IPS-20b (cell line): ENCODE data around the gene PTRH2.

Experiments used
- H3K27ac ChIP-seq: one replicate; pipeline ENCODE4 v1.5.1; 2013; ENCODE audit warnings: low read length
- H3K27me3 ChIP-seq: 2 replicates; pipeline ENCODE4 v1.6.1; 2013; ENCODE audit warnings: mild to moderate bottlenecking, low read length, inconsistent platforms; ENCODE audit not compliant: insufficient read depth
- H3K36me3 ChIP-seq: 2 replicates; pipeline ENCODE4 v1.6.1; 2013; ENCODE audit warnings: low read depth, mild to moderate bottlenecking, inconsistent platforms, low read length, moderate library complexity; ENCODE audit not compliant: insufficient read depth
- H3K4me1 ChIP-seq: 2 replicates; pipeline ENCODE4 v1.6.1; 2013; ENCODE audit warnings: mild to moderate bottlenecking, control low read depth, inconsistent platforms, low read length, moderate library complexity; ENCODE audit not compliant: insufficient read depth
- H3K4me3 ChIP-seq: 2 replicates; pipeline ENCODE4 v1.5.1; 2013; ENCODE audit warnings: mild to moderate bottlenecking, low read length, inconsistent platforms
- H3K9ac ChIP-seq: 2 replicates; pipeline ENCODE4 v1.6.1; 2013; ENCODE audit warnings: low read depth, mild to moderate bottlenecking, inconsistent platforms, low read length, moderate library complexity
- H3K9me3 ChIP-seq: 2 replicates; pipeline ENCODE4 v1.6.1; 2013; ENCODE audit warnings: mild to moderate bottlenecking, low read depth, low read length, inconsistent platforms; ENCODE audit not compliant: insufficient read depth

Gene PTRH2

GRCh38 chr17:59714255-59714654, 7.0 kb upstream of the PTRH2 start:
- no peak overlapping the region for H3K27ac ChIP-seq

GRCh38 chr17:59712862-59713261, 5.6 kb upstream of the PTRH2 start:
- peaks cover 6% of the 10 kb centered on the region; the same call in 1 of the 2 replicates for H3K4me1 ChIP-seq
- no peak overlapping the region for H3K4me3 ChIP-seq
- H3K27me3 ChIP-seq = no peaks in the 10 kb centered on the region
- no peak overlapping the region for H3K9ac ChIP-seq
- H3K27ac ChIP-seq = no peak overlapping the region
- H3K9me3 ChIP-seq = no peaks in the 10 kb centered on the region
- no peaks in the 10 kb centered on the region for H3K36me3 ChIP-seq

More at GRCh38 chr17:59714255-59714654, 7.0 kb upstream of the PTRH2 start:
- Histone ChIP-seq H3K27me3 (no peaks in the 10 kb centered on the region), H3K36me3 (no peaks in the 10 kb centered on the region), H3K9ac (no peak overlapping the region), H3K4me3 (no peak overlapping the region), H3K9me3 (no peaks in the 10 kb centered on the region), H3K4me1 (no peaks in the 10 kb centered on the region)

DNA sequence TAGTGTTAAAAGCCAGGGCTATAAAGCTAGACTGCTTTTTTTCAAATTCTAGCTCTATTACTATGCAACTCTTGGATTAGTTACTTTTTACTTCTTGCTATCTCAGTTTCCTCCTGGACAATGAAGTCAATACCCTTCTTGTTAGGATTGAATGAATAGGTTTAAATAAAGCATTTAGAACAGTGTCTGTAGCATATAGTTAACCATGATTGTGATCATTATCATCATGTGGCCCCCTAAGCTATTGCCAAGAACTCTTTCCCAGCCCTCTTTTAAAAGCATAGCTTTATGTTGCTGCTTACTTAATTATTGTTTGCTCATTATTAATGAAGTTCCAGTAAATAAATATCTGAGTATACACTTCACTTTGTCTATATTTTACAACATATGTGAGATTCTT, 4.7 kb upstream of the PTRH2 start:
- Histone ChIP-seq H3K9me3 (no peaks in the 10 kb centered on the region), H3K4me1 (peaks cover 6% of the 10 kb centered on the region; the same call in 1 of the 2 replicates), H3K27ac (no peak overlapping the region), H3K4me3 (no peak overlapping the region), H3K9ac (no peak overlapping the region), H3K36me3 (no peaks in the 10 kb centered on the region), H3K27me3 (no peaks in the 10 kb centered on the region)

DNA sequence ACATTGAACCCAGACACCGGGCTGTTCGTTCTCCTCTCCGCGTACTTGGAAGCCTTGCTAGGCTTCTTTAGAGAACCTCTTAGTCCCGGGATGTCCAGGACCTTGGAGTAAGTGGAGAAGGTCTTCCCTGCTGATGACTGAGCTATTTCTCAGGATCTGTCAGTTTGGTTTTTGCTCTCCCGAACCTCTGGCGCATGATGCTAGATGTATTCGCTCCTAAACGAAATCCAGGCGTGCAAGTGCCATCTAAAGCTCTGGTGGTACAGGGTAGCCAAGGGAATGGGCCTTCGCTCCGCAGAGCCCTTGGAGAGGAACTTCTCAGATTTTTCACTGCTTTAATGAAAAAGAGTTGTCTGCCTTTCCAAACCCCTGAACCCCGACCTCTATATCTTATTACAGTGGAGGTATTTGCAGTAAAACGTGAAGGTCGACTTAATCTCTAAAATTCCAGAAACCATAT, 771 bp upstream of the PTRH2 start:
- H3K27ac ChIP-seq = no peak overlapping the region

GRCh38 chr17:59702304-59702703, 4.9 kb downstream of the PTRH2 start:
- Histone ChIP-seq H3K4me1 (peaks cover 7% of the 10 kb centered on the region), H3K27ac (no peak overlapping the region), H3K9me3 (no peaks in the 10 kb centered on the region), H3K27me3 (no peaks in the 10 kb centered on the region), H3K9ac (no peak overlapping the region), H3K36me3 (peaks cover 67% of the 10 kb centered on the region), H3K4me3 (no peak overlapping the region)

More for the DNA sequence above, 771 bp upstream of the PTRH2 start:
- Histone ChIP-seq H3K4me3 (peak overlapping the region; percentile 86), H3K9me3 (no peaks in the 10 kb centered on the region), H3K4me1 (peaks cover 6% of the 10 kb centered on the region; the same call in 1 of the 2 replicates), H3K9ac (peak overlapping the region; percentile 90), H3K27me3 (no peaks in the 10 kb centered on the region), H3K36me3 (peaks cover 16% of the 10 kb centered on the region)

GRCh38 chr17:59699786-59700185, 7.4 kb downstream of the PTRH2 start:
- no peak overlapping the region for H3K27ac ChIP-seq
- peaks cover 7% of the 10 kb centered on the region for H3K4me1 ChIP-seq
- no peak overlapping the region for H3K4me3 ChIP-seq
- H3K9ac ChIP-seq = no peak overlapping the region
- no peaks in the 10 kb centered on the region for H3K27me3 ChIP-seq
- H3K36me3 ChIP-seq = peaks cover 87% of the 10 kb centered on the region
- no peaks in the 10 kb centered on the region for H3K9me3 ChIP-seq

DNA sequence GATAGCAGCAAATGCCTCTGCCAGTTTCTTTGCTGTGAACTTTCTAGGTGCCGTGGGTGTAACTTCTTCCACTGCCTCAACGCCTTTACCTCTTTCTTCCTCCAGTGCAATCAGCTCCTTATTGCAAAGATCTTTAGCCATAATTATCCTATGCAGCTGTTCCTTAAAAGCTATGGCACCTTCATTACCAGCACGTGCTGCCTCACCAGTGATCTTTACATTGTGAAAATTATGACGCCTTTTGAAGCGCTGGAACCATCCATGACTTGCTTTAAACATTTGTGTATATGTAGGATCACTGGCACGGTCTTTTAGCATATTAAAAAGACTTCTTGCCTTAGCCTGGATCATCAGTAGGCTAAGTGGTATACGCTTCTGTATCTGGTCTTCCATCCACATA, 8.0 kb downstream of the PTRH2 start:
- Histone ChIP-seq H3K4me3 (no peak overlapping the region), H3K4me1 (peaks cover 7% of the 10 kb centered on the region), H3K9ac (no peak overlapping the region), H3K9me3 (no peaks in the 10 kb centered on the region), H3K27ac (no peak overlapping the region), H3K27me3 (no peaks in the 10 kb centered on the region), H3K36me3 (peaks cover 90% of the 10 kb centered on the region)

- Histone ChIP-seq H3K9ac (no peak overlapping the region), H3K27ac (no peak overlapping the region), H3K27me3 (no peaks in the 10 kb centered on the region), H3K36me3 (peaks cover 94% of the 10 kb centered on the region), H3K4me3 (no peak overlapping the region), H3K9me3 (no peaks in the 10 kb centered on the region), H3K4me1 (peaks cover 7% of the 10 kb centered on the region)
These were observed 9.1 kb downstream of the PTRH2 start for GRCh38 chr17:59698143-59698542.

GRCh38 chr17:59696682-59697277, 10.4 kb downstream of the PTRH2 start:
- Histone ChIP-seq H3K27ac (no peak overlapping the region), H3K36me3 (peaks cover 95% of the 10 kb centered on the region)

GRCh38 chr17:59695945-59696681, 11.1 kb downstream of the PTRH2 start:
- Histone ChIP-seq H3K27ac (no peak overlapping the region), H3K4me3 (no peak overlapping the region), H3K4me1 (peaks cover 4% of the 10 kb centered on the region), H3K36me3 (peaks cover 96% of the 10 kb centered on the region), H3K27me3 (no peaks in the 10 kb centered on the region), H3K9ac (no peak overlapping the region), H3K9me3 (no peaks in the 10 kb centered on the region)

More at GRCh38 chr17:59696682-59697277, 10.4 kb downstream of the PTRH2 start:
- Histone ChIP-seq H3K9me3 (no peaks in the 10 kb centered on the region), H3K27me3 (no peaks in the 10 kb centered on the region), H3K4me3 (no peak overlapping the region), H3K9ac (no peak overlapping the region), H3K4me1 (peaks cover 7% of the 10 kb centered on the region)

DNA sequence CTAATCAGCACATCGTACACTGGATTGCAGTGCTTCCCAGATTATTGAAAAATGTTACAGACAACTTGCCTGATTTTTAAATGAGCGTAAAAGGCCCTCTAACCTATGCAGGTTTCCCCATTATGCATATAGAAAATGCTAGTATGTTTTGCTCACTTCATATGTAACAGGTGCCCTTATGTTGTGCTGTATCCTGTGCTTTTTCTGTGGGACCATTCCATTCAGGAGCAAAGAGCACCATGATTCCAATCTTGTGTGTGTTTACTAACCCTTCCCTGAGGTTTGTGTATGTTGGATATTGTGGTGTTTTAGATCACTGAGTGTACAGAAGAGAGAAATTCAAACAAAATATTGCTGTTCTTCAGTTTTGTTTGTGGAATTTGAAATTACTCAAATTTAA, 12.9 kb downstream of the PTRH2 start:
- Histone ChIP-seq H3K27ac (no peak overlapping the region), H3K27me3 (no peaks in the 10 kb centered on the region), H3K9ac (no peak overlapping the region)

GRCh38 chr17:59693582-59693981, 13.6 kb downstream of the PTRH2 start:
- H3K27ac ChIP-seq = no peak overlapping the region
- H3K9me3 ChIP-seq = no peaks in the 10 kb centered on the region
- no peak overlapping the region for H3K9ac ChIP-seq
- H3K36me3 ChIP-seq = peaks cover 97% of the 10 kb centered on the region
- H3K4me3 ChIP-seq = no peak overlapping the region
- no peaks in the 10 kb centered on the region for H3K27me3 ChIP-seq
- no peaks in the 10 kb centered on the region for H3K4me1 ChIP-seq

More for the DNA sequence above, 12.9 kb downstream of the PTRH2 start:
- Histone ChIP-seq H3K36me3 (peaks cover 97% of the 10 kb centered on the region), H3K4me3 (no peak overlapping the region), H3K9me3 (no peaks in the 10 kb centered on the region), H3K4me1 (no peaks in the 10 kb centered on the region)
